Measurements from ENCODE around the gene FAM98A. TPM values are rescaled to one million over a fixed set of nuclear protein-coding genes. Genes with fewer than 3 reads are reported as not detected.

FAM98A gene
- total and polyA plus RNA-seq, 3 experiments from 2014 or later, result 28.5 to 86.4 (median 85.5) TPM

DNA sequence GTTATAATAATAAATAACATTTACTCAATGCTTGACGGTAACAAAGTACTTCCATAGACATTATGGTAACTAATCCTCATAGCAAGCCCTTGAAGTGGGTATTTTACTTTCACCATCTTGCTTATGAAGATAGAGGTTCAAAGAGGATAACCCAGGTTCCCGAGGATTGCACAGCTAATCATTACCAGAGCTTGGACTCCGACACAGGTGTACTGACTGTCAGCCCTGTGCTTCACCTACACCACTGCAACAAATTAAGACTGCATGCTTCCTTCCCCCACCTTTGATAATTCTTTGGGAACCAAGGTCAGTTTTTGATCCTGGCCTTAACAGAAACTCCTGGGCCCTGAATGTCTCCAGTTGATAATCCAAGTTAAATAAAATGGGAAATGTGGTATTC, 48.9 kb downstream of the FAM98A start:
- no peak overlapping the region for H3K27ac Mint-ChIP-seq
- no peaks in the 10 kb centered on the region for H3K9me3 Mint-ChIP-seq
- Histone ChIP-seq H3K9me3 (ENCODE audit: low read length) (no peaks in the 10 kb centered on the region), H3K36me3 (ENCODE audit: insufficient read depth, low read length) (no peaks in the 10 kb centered on the region), H3K4me3 (ENCODE audit: low read length) (no peak overlapping the region), H3K27ac (ENCODE audit: low read depth, low read length) (no peak overlapping the region), H3K4me1 (ENCODE audit: insufficient read depth, low read length) (no peaks in the 10 kb centered on the region), H3K27me3 (ENCODE audit: insufficient read depth, low read length, poor library complexity, severe bottlenecking) (no peaks in the 10 kb centered on the region)
- no peak for DNase-seq
- POLR2A ChIA-PET, result no interaction called here
- H3K36me3 Mint-ChIP-seq, result peaks cover 0 to 14% (median 9%) of the 10 kb centered on the region in 3 donors
- CTCF ChIA-PET, result no interaction called here
- H3K4me3 Mint-ChIP-seq, result no peak overlapping the region
- no peaks in the 10 kb centered on the region for H3K4me1 Mint-ChIP-seq
- H3K27me3 Mint-ChIP-seq, result no peaks in the 10 kb centered on the region

DNA sequence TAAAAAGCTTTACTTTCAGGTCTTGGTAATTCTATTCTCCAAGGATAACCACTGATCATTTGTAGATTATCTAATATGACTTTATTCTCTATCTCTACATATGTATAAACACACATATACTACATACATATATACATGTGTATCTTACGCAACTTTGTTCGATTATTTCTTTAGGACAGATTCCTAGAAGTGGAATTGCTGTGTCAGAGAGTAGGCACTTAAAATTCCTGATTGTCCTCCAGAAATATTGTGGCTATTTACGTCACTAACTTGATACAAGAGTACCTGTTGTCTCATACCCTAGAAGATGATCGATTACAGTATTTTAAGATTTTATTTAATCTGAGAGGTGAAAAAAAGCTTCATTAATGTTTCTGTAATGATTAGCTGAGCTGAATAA, 57.9 kb downstream of the FAM98A start:
- H3K27me3 ChIP-seq (ENCODE audit: insufficient read depth, low read length, poor library complexity, severe bottlenecking), result no peaks in the 10 kb centered on the region
- DNase-seq, result no peak
- Mint-ChIP-seq H3K27me3 (no peaks in the 10 kb centered on the region), H3K4me3 (no peak overlapping the region), H3K27ac (no peak overlapping the region), H3K4me1 (no peaks in the 10 kb centered on the region), H3K36me3 (peaks cover 7 to 17% (median 8%) of the 10 kb centered on the region in 3 donors), H3K9me3 (no peaks in the 10 kb centered on the region)
- H3K4me1 ChIP-seq (ENCODE audit: insufficient read depth, low read length), result no peaks in the 10 kb centered on the region
- no peak overlapping the region for H3K27ac ChIP-seq (ENCODE audit: low read depth, low read length)
- no peak overlapping the region for H3K4me3 ChIP-seq (ENCODE audit: low read length)
- ChIA-PET POLR2A (no interaction called here), CTCF (no interaction called here)
- no peaks in the 10 kb centered on the region for H3K9me3 ChIP-seq (ENCODE audit: low read length)
- H3K36me3 ChIP-seq (ENCODE audit: insufficient read depth, low read length), result no peaks in the 10 kb centered on the region

DNA sequence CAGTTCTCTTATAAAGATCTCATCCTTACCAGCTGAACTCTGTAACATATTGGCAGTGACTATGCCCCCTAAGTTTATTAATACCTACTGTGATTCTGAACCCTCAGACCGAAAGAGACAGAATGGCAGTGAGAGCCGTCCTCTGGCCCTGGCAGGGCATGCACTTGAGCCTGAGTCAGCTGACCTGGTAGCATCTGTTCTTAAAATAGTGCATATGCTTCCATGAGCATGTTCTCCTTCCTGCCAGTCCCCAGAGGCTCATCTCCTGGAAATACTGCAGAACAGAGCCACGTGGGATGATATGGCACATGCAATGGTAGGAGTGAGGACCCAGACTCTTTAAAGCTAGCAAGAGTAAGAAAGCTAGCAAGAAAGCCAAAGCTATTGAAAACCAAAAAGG, 63.7 kb downstream of the FAM98A start:
- no peaks in the 10 kb centered on the region for H3K4me1 Mint-ChIP-seq
- Histone ChIP-seq H3K4me1 (ENCODE audit: insufficient read depth, low read length) (no peaks in the 10 kb centered on the region), H3K27me3 (ENCODE audit: insufficient read depth, low read length, poor library complexity, severe bottlenecking) (no peaks in the 10 kb centered on the region), H3K27ac (ENCODE audit: low read depth, low read length) (no peak overlapping the region), H3K4me3 (ENCODE audit: low read length) (no peak overlapping the region), H3K9me3 (ENCODE audit: low read length) (no peaks in the 10 kb centered on the region), H3K36me3 (ENCODE audit: insufficient read depth, low read length) (no peaks in the 10 kb centered on the region)
- peaks cover 0 to 17% (median 4%) of the 10 kb centered on the region in 3 donors for H3K36me3 Mint-ChIP-seq
- H3K9me3 Mint-ChIP-seq, result no peaks in the 10 kb centered on the region
- no peak overlapping the region for H3K27ac Mint-ChIP-seq
- no peak for DNase-seq
- no peak overlapping the region for H3K4me3 Mint-ChIP-seq
- CTCF ChIA-PET, result no interaction called here
- POLR2A ChIA-PET, result no interaction called here
- no peaks in the 10 kb centered on the region for H3K27me3 Mint-ChIP-seq

Other genes with a start within 250 kb of the FAM98A start
- 1 to 10 TPM; 3.1 to 3.5 TPM for gene RASGRP3, start 122.7 kb downstream of the FAM98A start, total RNA-seq
- gene RASGRP3, start 122.7 kb downstream of the FAM98A start, polyA plus RNA-seq, result 3.6 TPM